Measurements from ENCODE around the gene CRYAA.

CRYAA gene

DNA sequence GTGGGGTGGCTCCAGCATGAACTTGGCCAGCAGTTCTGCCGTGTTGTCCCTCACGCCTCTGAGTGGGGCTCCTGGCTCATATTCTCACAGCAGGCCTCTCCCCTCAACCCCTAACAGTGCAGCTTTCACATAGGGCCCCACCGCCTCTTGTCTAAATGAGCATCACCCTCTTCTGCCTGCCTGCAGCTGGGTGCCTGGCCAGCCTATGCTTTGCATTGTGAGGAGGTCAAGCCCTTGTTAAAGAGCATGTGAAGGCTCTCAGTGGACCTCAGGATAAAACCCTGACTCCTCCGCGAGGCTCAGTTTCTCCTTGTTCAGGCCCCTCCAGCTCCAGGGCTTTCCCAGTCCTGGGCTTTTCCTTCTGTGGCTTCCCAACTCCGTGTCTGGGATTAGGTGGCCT, 34.8 kb downstream of the CRYAA start:
- no peak for DNase-seq (ENCODE audit: low read depth, low spot score)

- no peak for DNase-seq (ENCODE audit: low read depth, low spot score)
Observed at GRCh38 chr21:43204638-43205037, 35.8 kb downstream of the CRYAA start.

GRCh38 chr21:43206231-43207042, 37.6 kb downstream of the CRYAA start:
- no peak for DNase-seq (ENCODE audit: low read depth, low spot score)

GRCh38 chr21:43207043-43207315, 38.2 kb downstream of the CRYAA start:
- no peak for DNase-seq (ENCODE audit: low read depth, low spot score)

GRCh38 chr21:43207868-43208267, 39.1 kb downstream of the CRYAA start:
- DNase-seq (ENCODE audit: low read depth, low spot score) = no peak

GRCh38 chr21:43208561-43209332, 39.9 kb downstream of the CRYAA start:
- DNase-seq (ENCODE audit: low read depth, low spot score) = no peak

DNA sequence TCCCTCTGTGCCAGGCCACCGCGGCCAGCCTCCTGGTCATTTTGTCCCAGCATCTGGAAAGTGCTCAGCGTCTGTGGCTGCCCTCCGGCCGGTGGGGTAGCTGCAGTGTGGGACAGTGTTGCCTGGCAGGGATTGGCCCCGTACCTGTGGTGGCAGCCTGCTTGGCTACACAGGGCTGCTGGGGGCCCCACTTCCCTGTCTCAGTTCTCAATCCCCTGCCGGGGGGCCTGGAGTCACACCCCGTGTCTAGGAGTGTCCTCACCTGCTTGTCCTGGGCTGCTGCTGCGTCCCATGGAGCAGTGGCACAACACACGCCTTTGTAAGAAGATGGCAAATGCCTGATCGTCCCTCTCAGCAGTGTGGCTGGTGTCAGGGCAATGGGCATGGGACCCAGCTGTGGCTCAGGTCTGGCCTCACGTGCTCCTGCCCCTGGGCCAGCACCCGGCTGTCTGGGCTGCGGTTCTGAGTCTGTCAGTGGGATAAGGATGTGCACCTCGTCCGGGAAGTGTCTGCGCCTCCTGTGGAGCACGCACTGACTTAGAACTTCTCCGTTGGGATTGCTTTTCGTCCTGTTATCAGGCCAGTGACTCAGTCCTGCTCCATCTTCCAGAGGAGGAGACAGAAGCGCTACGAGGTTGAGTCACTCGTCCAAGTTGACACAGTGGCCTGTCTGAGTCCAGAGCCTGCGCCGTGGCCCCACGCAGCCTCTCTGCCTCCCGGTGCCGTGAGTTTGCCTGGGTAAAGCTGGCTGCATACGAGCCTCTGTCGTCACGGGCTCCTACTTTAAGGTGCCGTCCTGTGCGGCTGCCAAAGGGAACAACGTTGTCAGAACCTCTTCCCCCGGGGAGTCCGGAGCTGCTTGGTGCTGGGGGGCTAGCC, 41.0 kb downstream of the CRYAA start:
- no peak for DNase-seq (ENCODE audit: low read depth, low spot score)

GRCh38 chr21:43210454-43211071, 41.8 kb downstream of the CRYAA start:
- no peak for DNase-seq (ENCODE audit: low read depth, low spot score)

DNA sequence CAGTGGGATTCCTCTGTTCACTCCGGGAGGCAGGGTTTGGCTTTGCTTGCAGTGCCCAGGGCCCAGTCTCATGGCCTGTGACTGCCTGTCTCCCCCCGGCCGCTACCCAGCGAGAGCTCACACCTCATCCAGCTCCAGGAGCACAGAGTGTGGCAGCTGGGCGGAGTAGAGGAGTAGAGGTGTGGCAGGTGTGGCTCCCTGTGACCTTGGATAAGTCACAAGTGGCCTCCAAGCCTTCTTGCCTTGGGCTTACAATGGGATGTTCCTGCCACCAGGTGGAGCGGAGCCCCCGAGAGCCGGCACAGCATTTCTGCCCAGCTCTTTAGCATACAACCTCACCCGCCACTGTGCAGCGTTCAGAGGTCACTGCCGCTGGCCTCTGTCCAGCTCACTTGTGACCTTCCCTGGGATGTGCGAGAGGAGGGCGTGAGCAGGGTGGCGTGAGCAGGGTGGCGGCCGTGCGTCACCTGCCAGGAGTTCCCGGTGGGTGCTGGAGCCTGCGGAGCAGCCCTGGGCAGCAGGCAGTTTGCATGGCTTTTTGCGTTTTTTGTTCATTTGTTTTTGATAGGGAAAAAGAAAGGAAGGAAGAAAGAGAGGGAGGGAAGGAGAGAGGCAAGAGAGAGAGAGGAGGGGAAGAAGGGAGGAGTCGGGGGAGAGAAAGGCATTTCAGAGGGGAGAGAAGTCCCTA, 42.4 kb downstream of the CRYAA start:
- no peak for DNase-seq (ENCODE audit: low read depth, low spot score)

DNA sequence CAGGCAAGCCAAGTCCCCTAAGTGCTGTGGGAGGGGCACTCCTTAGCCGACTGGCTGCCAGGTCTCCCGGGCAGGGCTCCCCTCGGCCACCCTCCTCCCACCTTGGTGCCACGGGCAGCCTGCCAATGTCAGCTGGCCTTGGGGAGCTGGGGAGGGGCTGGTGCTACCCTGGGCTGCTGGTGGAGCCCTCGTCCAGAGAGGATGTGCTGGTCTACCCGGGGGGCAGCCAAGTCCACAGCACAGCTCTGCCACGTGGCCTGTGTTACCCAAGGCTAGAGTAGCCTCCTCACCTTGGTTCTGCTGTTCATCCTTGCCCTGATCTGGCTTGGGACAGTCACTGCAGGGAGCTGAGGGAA, 42.9 kb downstream of the CRYAA start:
- DNase-seq (ENCODE audit: low read depth, low spot score) = no peak
